A549 (cell line): ENCODE measurements around the gene APBB2.

Experiments used
- CHD2 ChIP-seq: fragments of 150-350 bp; IDR thresholded peaks from 2 replicates; pipeline ENCODE4 v1.6.1; 2014; ENCODE audit warnings: low read length; ENCODE audit not compliant: partially characterized antibody
- EP300 ChIP-seq, 2 experiments: fragments of >200 bp; sonication (Bioruptor Twin); formaldehyde crosslinking; IDR thresholded peaks; 2 replicates in 1 of 2; 3 replicates in 1 of 2; pipeline ENCODE4 v1.6.1; 2016 to 2017
- JUN ChIP-seq, 2 experiments: fragments of >200 bp; sonication (Bioruptor Twin); formaldehyde crosslinking; IDR thresholded peaks; 2 replicates in 1 of 2; 3 replicates in 1 of 2; pipeline ENCODE4 v1.6.1; 2016 to 2017
- NPAS2 ChIP-seq: fragments of 250-450 bp; sonication (Bioruptor Pico); IDR thresholded peaks from 2 replicates; pipeline ENCODE4 v1.8.0; 2022; ENCODE audit warnings: mild to moderate bottlenecking, moderate library complexity, borderline replicate concordance
- PHF8 ChIP-seq: fragments of 200-600 bp; sonication (generic); IDR thresholded peaks from 2 replicates; pipeline ENCODE4 v1.6.1; 2016; ENCODE audit warnings: low read depth, mild to moderate bottlenecking, antibody characterized with exemption, moderate library complexity, borderline replicate concordance
- POLR2A ChIP-seq: IDR thresholded peaks from 2 replicates; pipeline ENCODE4 v1.6.1; 2012; ENCODE audit warnings: mild to moderate bottlenecking, low read length
- ZFP36 ChIP-seq: fragments of 450-650 bp; IDR thresholded peaks from 2 replicates; pipeline ENCODE4 v1.6.1; 2014; ENCODE audit warnings: borderline replicate concordance; ENCODE audit not compliant: partially characterized antibody
- TF ChIP-seq, protein P1 (sequence below): fragments of >200 bp; sonication (Bioruptor Twin); formaldehyde crosslinking; IDR thresholded peaks from 3 replicates; pipeline ENCODE4 v1.5.1; 2016
- TF ChIP-seq, protein P2 (sequence below): fragments of 450-650 bp; IDR thresholded peaks from 2 replicates; pipeline ENCODE4 v1.6.1; 2014; ENCODE audit warnings: antibody characterized with exemption
- TF ChIP-seq, protein P3 (sequence below): fragments of 200-600 bp; sonication (generic); IDR thresholded peaks from 2 replicates; pipeline ENCODE4 v1.6.1; 2016; ENCODE audit warnings: antibody characterized with exemption, mild to moderate bottlenecking, moderate library complexity

DNA sequence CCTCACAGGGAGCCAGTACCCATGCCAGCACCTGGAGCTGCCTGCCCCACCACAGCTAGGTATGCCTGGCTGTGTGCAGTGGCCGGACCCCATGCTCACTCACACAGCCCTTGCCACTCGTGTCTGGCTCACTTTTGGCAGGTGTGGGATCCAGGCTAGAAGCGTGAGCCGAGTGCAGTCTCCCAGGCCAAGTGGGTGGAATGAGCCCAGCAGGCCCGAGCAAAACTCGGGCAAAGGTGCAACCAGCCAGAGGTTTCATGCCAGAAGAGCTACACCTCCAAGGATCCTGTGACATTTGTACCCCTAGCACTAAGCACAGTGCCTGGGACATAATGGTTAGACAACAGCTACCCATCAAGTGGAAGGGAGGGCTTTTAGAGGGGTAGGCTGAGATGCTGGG is 246.8 kb downstream of the APBB2 start:
- no peak for TF ChIP-seq PHF8
- TF ChIP-seq, protein P1, sequence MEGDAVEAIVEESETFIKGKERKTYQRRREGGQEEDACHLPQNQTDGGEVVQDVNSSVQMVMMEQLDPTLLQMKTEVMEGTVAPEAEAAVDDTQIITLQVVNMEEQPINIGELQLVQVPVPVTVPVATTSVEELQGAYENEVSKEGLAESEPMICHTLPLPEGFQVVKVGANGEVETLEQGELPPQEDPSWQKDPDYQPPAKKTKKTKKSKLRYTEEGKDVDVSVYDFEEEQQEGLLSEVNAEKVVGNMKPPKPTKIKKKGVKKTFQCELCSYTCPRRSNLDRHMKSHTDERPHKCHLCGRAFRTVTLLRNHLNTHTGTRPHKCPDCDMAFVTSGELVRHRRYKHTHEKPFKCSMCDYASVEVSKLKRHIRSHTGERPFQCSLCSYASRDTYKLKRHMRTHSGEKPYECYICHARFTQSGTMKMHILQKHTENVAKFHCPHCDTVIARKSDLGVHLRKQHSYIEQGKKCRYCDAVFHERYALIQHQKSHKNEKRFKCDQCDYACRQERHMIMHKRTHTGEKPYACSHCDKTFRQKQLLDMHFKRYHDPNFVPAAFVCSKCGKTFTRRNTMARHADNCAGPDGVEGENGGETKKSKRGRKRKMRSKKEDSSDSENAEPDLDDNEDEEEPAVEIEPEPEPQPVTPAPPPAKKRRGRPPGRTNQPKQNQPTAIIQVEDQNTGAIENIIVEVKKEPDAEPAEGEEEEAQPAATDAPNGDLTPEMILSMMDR, result no peak
- TF ChIP-seq EP300 (IDR thresholded peaks at IDR 0.05), result no peak
- no peak for TF ChIP-seq ZFP36
- no peak for TF ChIP-seq POLR2A
- TF ChIP-seq JUN (IDR thresholded peaks at IDR 0.05), result no peak
- TF ChIP-seq NPAS2, result no peak
- TF ChIP-seq, protein P2, sequence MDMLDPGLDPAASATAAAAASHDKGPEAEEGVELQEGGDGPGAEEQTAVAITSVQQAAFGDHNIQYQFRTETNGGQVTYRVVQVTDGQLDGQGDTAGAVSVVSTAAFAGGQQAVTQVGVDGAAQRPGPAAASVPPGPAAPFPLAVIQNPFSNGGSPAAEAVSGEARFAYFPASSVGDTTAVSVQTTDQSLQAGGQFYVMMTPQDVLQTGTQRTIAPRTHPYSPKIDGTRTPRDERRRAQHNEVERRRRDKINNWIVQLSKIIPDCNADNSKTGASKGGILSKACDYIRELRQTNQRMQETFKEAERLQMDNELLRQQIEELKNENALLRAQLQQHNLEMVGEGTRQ, result no peak
- no peak for TF ChIP-seq CHD2
- TF ChIP-seq, protein P3, sequence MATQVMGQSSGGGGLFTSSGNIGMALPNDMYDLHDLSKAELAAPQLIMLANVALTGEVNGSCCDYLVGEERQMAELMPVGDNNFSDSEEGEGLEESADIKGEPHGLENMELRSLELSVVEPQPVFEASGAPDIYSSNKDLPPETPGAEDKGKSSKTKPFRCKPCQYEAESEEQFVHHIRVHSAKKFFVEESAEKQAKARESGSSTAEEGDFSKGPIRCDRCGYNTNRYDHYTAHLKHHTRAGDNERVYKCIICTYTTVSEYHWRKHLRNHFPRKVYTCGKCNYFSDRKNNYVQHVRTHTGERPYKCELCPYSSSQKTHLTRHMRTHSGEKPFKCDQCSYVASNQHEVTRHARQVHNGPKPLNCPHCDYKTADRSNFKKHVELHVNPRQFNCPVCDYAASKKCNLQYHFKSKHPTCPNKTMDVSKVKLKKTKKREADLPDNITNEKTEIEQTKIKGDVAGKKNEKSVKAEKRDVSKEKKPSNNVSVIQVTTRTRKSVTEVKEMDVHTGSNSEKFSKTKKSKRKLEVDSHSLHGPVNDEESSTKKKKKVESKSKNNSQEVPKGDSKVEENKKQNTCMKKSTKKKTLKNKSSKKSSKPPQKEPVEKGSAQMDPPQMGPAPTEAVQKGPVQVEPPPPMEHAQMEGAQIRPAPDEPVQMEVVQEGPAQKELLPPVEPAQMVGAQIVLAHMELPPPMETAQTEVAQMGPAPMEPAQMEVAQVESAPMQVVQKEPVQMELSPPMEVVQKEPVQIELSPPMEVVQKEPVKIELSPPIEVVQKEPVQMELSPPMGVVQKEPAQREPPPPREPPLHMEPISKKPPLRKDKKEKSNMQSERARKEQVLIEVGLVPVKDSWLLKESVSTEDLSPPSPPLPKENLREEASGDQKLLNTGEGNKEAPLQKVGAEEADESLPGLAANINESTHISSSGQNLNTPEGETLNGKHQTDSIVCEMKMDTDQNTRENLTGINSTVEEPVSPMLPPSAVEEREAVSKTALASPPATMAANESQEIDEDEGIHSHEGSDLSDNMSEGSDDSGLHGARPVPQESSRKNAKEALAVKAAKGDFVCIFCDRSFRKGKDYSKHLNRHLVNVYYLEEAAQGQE, result no peak
